Measurements from ENCODE around the gene BICRA. TPM values are rescaled to one million over a fixed set of nuclear protein-coding genes. Genes with fewer than 3 reads are reported as not detected.
"Not testable (repeated sequence)": the region's sequence is repeated elsewhere in the genome, so short reads cannot be mapped to it uniquely, and the experiment has no call there.

The BICRA gene
- polyA plus RNA-seq, 1 experiment: 0.53 TPM

- Histone ChIP-seq H3K27me3 (ENCODE audit: control insufficient read depth, insufficient read depth, low read length) (no peaks in the 10 kb centered on the region), H3K4me3 (ENCODE audit: low read depth, low read length) (no peak overlapping the region), H3K36me3 (ENCODE audit: control insufficient read depth, insufficient read depth, low read length) (peaks cover 7% of the 10 kb centered on the region)
- ChIA-PET POLR2A (interaction anchor here (0.7 kb wide), 1 partner anchor 12 kb away, joined by 4 read pairs; no protein-coding TSS in a partner anchor), CTCF (interaction anchor here (0.6 to 19.3 kb wide), 36 partner anchors 9 to 429 kb away, joined by 3 to 428 read pairs (median 4); partner anchors contain the start of genes KPTN, NAPA and NOP53)
- no peak for DNase-seq (ENCODE audit: low read depth)
- peak; percentile 93 for TF ChIP-seq CTCF (IDR thresholded peaks at IDR 0.05; ENCODE audit: insufficient read depth, low read depth, low read length)
Observed at GRCh38 chr19:47707135-47707925, 98.4 kb downstream of the BICRA start.

DNA sequence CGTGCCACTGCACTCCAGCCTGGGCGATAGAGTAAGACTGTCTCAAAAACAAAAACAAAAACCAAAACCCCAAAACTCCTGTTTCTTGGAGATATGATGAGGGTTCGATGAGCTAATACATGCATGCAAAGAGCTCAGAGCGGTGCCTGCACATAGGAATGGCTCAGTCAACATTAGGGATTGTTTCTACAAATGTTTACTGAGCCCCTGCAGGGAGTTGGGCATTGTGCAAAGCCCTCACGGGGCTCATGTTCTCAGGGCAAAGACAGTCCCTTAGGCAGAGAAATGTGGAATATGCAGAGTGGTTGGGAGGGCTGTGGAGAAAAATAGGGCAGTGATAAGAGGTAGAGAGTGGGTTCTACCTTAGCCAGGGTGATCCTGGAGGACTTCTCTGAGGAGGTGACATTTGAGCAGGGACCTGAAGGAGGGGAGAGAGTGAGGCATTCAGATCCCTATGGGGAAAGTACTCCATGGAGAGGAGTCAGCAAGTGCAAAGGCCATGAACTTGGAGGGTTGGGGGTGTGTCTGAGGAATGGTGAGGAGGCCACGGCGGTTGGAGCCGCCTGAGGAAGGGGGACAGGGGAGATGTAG, 102.8 kb downstream of the BICRA start:
- CTCF ChIA-PET: interaction anchor here (1.1 to 19.3 kb wide), 15 partner anchors 8 to 451 kb away, joined by 3 to 428 read pairs (median 12); partner anchors contain the start of gene NOP53
- Histone ChIP-seq H3K36me3 (ENCODE audit: control insufficient read depth, insufficient read depth, low read length) (peaks cover 7% of the 10 kb centered on the region), H3K4me3 (ENCODE audit: low read depth, low read length) (no peak overlapping the region), H3K27me3 (ENCODE audit: control insufficient read depth, insufficient read depth, low read length) (no peaks in the 10 kb centered on the region)
- no peak for TF ChIP-seq CTCF (IDR thresholded peaks at IDR 0.05; ENCODE audit: insufficient read depth, low read depth, low read length)
- POLR2A ChIA-PET: no interaction called here
- no peak for DNase-seq (ENCODE audit: low read depth)

DNA sequence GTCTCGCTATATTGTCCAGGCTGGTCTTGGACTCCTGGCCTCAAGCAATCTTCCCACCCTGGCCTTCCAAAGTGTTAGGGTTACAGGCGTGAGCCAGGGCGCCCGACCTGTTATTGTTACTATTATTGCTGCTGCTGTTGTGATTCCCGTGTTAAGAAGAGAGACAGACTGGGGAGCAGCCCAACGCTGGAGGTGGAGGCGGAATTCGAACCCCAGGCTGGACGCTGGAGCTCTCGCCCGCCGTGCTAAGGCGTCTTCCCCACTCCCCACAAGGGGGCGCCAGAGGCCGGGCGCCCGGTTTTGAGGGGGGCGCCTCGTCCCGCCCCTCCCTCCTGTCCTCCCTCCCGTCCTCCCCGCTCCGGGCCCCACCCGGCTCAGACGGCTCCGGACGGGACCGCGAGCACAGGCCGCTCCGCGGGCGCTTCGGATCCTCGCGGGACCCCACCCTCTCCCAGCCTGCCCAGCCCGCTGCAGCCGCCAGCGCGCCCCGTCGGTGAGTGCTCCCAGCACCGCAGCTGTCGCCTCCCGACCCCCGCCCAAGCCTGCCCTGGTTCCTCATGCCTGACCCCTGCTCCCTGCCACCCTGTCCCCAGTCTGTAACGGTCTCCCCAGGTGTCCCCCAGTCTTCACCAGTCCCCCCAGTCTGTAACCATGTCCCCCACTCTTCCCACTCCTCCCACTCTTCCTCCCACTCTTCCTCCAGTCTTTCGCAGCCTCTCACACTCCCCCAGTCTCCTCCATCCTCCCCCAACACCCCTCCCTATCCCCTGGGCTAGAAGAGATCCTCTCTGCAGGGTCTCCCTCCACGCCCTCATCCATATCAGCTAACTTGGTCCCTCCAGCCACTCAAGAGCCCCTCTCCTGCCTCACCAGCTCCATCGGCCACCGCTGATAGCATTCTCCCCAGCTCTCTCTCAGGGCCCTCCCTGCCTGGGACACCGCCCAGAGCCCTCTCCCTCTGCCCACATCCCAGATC, 104.4 kb downstream of the BICRA start, which contains the start of gene EHD2:
TSS of gene EHD2 (plus strand) at position 377 of the 976 bp plus-strand sequence. CDS start 3,191 bp downstream, outside the sequence.
- peaks cover 14% of the 10 kb centered on the region for H3K36me3 ChIP-seq (ENCODE audit: control insufficient read depth, insufficient read depth, low read length)
- POLR2A ChIA-PET: interaction anchor here (0.7 to 1.3 kb wide), 3 partner anchors 10 to 32 kb away, joined by 3 to 4 read pairs (median 3); partner anchors contain the start of gene NOP53
- TF ChIP-seq CTCF (IDR thresholded peaks at IDR 0.05; ENCODE audit: insufficient read depth, low read depth, low read length): peak; percentile 94

GRCh38 chr19:47714339-47714738, 105.4 kb downstream of the BICRA start:
- TF ChIP-seq CTCF (IDR thresholded peaks at IDR 0.05; ENCODE audit: insufficient read depth, low read depth, low read length): no peak
- Histone ChIP-seq H3K27me3 (ENCODE audit: control insufficient read depth, insufficient read depth, low read length) (no peaks in the 10 kb centered on the region), H3K4me3 (ENCODE audit: low read depth, low read length) (peak overlapping the region; percentile 86), H3K36me3 (ENCODE audit: control insufficient read depth, insufficient read depth, low read length) (peaks cover 15% of the 10 kb centered on the region)
- POLR2A ChIA-PET: no interaction called here
- no peak for DNase-seq (ENCODE audit: low read depth)
- CTCF ChIA-PET: interaction anchor here (0.7 to 19.3 kb wide), 18 partner anchors 9 to 422 kb away, joined by 3 to 428 read pairs (median 7); partner anchors contain the start of genes MEIS3 and NOP53

More for the DNA sequence above, 104.4 kb downstream of the BICRA start, which contains the start of gene EHD2:
- no peak for DNase-seq (ENCODE audit: low read depth)
- CTCF ChIA-PET: interaction anchor here (0.6 to 19.3 kb wide), 34 partner anchors 10 to 453 kb away, joined by 3 to 428 read pairs (median 4); partner anchors contain the start of gene NOP53
- Histone ChIP-seq H3K27me3 (ENCODE audit: control insufficient read depth, insufficient read depth, low read length) (no peaks in the 10 kb centered on the region), H3K4me3 (ENCODE audit: low read depth, low read length) (peak within 1 kb of the TSS; percentile 86)

GRCh38 chr19:47714855-47715254, 105.9 kb downstream of the BICRA start:
- CTCF ChIA-PET: interaction anchor here (0.5 to 8.3 kb wide), 9 partner anchors 7 to 439 kb away, joined by 3 to 160 read pairs (median 13); partner anchors contain the start of genes MEIS3 and NOP53

More at GRCh38 chr19:47714855-47715254, 105.9 kb downstream of the BICRA start:
- DNase-seq (ENCODE audit: low read depth); POLR2A ChIA-PET; H3K27me3 ChIP-seq (ENCODE audit: control insufficient read depth, insufficient read depth, low read length): not testable (repeated sequence)
- peak overlapping the region; percentile 86 for H3K4me3 ChIP-seq (ENCODE audit: low read depth, low read length)
- H3K36me3 ChIP-seq (ENCODE audit: control insufficient read depth, insufficient read depth, low read length): peaks cover 15% of the 10 kb centered on the region
